Lower leg skin (tissue), 4 donors: ENCODE data around the gene KIZ. TPM values are rescaled to one million over a fixed set of nuclear protein-coding genes. Genes with fewer than 3 reads are reported as not detected.

Source experiments
- DNase-seq, 2 donors: peaks; one replicate each; pipeline ENCODE4 v3.0.0-alpha.2; 2019; ENCODE audit warnings: low spot score in 2 of 2
- H3K4me3 ChIP-seq: fragments of 200-600 bp; sonication (generic); 2 replicates; pipeline ENCODE4 v1.5.1; 2017; ENCODE audit warnings: mild to moderate bottlenecking, low read depth; ENCODE audit not compliant: poor library complexity, severe bottlenecking
- POLR2A ChIP-seq, 2 donors: fragments of 450-650 bp; IDR thresholded peaks; one replicate each; pipeline ENCODE4 v1.6.1; 2016 to 2017; ENCODE audit warnings: antibody characterized with exemption in 2 of 2, mild to moderate bottlenecking in 1 of 2, moderate library complexity in 1 of 2
- WGBS, 2 donors: methylation state at CpG; one replicate each; pipeline ENCODE4 v1.1.5; 2018; 5-methylcytosine and 5-hydroxymethylcytosine counted together
- intact Hi-C: fragments of 100-400 bp; cut with DNase I; formaldehyde crosslinking; loops from one replicate; pipeline ENCODE4 v1.15.0; 2023; ENCODE audit warnings: low total_unique reads
- total RNA-seq, 4 donors: library from RNA; depleted of rRNA; stranded (reverse); fragments of >200 nt; gene quantifications; one replicate each; pipeline ENCODE4 v1.1.0, GENCODE V29; 2016
- TF ChIP-seq, protein P1 (sequence below), 3 donors: fragments of 450-650 bp; IDR thresholded peaks; one replicate each; pipeline ENCODE4 v1.5.1; 2016; ENCODE audit warnings: antibody characterized with exemption in 3 of 3, mild to moderate bottlenecking in 3 of 3, moderate library complexity in 2 of 3

The KIZ gene
- total RNA-seq, 4 donors from 2014 or later: 17.8 to 25.0 (median 23.0) TPM

DNA sequence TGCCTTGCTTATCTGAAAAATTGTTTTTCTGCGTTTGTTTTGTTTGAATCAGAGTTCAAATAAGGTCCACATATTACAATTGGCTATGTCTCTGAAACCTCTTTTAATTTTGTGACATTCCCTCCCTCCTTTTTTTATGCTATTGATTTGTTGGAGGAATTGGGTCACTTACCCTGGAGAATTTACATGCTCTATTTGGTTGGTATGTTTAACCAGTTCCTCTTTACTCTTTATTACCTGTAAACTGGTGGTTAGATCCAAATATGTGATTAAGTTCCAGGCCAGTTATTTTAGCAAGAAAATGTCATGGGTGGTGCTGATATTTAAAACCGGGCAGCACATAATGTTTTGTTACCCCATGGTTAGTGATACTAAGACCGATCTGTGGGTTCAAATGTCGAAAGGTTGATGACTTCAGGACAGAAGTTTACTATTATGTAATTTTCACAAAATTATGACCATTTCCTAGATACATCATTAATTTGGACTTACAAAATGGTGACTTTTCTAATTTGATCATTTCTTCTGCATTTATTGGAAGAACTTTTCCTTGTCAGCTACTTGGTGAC lies 77.3 kb downstream of the KIZ start:
- no peak for DNase-seq
- intact Hi-C loops: no loop called here
- TF ChIP-seq, protein P1, sequence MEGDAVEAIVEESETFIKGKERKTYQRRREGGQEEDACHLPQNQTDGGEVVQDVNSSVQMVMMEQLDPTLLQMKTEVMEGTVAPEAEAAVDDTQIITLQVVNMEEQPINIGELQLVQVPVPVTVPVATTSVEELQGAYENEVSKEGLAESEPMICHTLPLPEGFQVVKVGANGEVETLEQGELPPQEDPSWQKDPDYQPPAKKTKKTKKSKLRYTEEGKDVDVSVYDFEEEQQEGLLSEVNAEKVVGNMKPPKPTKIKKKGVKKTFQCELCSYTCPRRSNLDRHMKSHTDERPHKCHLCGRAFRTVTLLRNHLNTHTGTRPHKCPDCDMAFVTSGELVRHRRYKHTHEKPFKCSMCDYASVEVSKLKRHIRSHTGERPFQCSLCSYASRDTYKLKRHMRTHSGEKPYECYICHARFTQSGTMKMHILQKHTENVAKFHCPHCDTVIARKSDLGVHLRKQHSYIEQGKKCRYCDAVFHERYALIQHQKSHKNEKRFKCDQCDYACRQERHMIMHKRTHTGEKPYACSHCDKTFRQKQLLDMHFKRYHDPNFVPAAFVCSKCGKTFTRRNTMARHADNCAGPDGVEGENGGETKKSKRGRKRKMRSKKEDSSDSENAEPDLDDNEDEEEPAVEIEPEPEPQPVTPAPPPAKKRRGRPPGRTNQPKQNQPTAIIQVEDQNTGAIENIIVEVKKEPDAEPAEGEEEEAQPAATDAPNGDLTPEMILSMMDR (IDR thresholded peaks at IDR 0.05): no peak
- TF ChIP-seq POLR2A (IDR thresholded peaks at IDR 0.05): no peak
- H3K4me3 ChIP-seq: no peak overlapping the region
- WGBS, 2 donors: 91 to 95% methylated on average over 4 of the region's 4 CpGs

DNA sequence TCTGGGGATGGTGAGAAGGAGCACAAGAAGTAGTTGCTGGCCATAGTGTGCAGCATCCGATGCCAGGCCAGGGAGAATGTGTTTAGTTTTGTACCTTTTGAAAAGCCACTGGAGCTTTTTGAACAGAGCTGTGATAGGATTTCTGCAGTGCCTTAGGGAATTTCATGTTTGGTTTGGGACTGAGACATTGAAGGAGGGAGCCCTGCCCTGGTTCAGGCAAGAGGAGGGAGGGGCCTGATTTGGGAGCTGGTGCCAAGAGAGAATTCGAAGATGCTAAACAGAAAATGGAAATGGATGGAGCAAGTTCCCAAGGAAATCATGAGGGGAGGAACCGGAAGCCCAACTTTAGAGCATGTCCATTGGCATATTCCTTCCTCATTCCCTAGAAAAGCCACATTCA lies 80.7 kb downstream of the KIZ start:
- H3K4me3 ChIP-seq: no peak overlapping the region
- TF ChIP-seq, protein P1 (IDR thresholded peaks at IDR 0.05): no peak
- TF ChIP-seq POLR2A (IDR thresholded peaks at IDR 0.05): no peak
- intact Hi-C loops: no loop called here
- WGBS, 2 donors: 80 to 85% methylated on average over 3 of the region's 3 CpGs
- DNase-seq: no peak

DNA sequence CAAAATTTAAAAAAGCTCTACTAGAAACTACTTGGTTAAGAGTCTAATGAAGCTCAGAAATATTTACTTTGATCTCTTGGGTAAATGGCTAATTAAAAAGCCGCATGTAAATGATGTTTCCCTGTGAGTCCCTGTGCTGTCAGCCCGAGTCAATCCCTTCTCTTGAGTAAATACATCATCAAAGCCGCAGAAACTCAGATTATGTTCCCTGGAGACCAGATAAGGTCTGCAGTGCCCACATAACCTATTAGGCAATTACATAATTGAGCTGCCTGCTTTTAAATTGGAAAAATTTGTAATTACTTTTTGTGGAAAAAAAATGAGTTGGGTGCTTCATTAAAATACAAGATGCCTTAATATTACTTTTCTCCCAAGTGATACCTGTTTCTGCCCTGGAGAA lies 83.1 kb downstream of the KIZ start:
- WGBS, 2 donors: 90 to 93% methylated on average over 3 of the region's 3 CpGs
- no peak for DNase-seq

DNA sequence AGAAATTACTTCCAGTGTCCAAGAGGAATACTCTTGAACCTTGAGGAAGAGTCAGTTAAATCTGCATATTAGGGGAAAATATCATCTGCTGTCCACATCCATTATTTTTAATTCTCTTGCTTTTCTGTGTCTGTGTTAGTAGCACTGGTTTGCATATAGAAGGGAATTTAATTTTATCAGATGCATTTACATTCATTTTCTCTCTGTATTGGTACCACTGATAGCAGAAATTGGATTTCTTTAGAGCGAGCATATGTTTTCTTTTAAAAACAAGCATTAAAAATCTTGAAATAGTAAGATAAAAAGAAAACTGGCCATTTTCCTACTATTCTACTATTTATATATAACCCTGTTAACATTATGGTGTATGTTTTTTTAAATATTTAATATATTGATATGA lies 83.8 kb downstream of the KIZ start:
- no peak for DNase-seq
- TF ChIP-seq, protein P1 (IDR thresholded peaks at IDR 0.05): no peak
- no peak for TF ChIP-seq POLR2A (IDR thresholded peaks at IDR 0.05)
- WGBS, 2 donors: 97 to 98% methylated on average over 1 of the region's 1 CpG
- no peak overlapping the region for H3K4me3 ChIP-seq
- intact Hi-C loops: no loop called here

More for the DNA sequence above, 83.1 kb downstream of the KIZ start:
- intact Hi-C loops: no loop called here
- no peak overlapping the region for H3K4me3 ChIP-seq
- TF ChIP-seq, protein P1 (IDR thresholded peaks at IDR 0.05): no peak
- TF ChIP-seq POLR2A (IDR thresholded peaks at IDR 0.05): no peak

DNA sequence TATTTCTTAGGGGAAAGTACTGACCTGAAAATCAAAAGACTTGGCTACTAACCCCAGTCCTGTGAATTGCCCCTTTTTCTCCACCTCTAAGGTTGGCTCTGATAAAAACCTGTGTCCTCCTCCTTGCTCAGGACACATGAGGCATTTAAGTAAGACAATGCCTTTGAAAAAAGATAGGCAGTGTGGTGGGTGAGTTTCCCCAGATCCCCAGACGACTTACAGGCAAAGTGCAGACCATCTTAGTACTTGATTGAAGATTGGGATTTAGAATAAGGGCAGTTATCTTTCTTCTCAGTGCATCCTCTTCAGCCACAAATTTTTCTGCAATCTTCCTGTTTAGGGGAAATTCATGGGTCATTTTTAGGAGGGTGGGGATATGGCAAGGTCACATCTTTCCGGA lies 87.8 kb downstream of the KIZ start:
- no peak for TF ChIP-seq POLR2A (IDR thresholded peaks at IDR 0.05)
- TF ChIP-seq, protein P1 (IDR thresholded peaks at IDR 0.05): no peak
- H3K4me3 ChIP-seq: no peak overlapping the region
- DNase-seq: no peak
- intact Hi-C loops: no loop called here
- 82 to 87% methylated on average over 2 of the region's 2 CpGs for WGBS, 2 donors

DNA sequence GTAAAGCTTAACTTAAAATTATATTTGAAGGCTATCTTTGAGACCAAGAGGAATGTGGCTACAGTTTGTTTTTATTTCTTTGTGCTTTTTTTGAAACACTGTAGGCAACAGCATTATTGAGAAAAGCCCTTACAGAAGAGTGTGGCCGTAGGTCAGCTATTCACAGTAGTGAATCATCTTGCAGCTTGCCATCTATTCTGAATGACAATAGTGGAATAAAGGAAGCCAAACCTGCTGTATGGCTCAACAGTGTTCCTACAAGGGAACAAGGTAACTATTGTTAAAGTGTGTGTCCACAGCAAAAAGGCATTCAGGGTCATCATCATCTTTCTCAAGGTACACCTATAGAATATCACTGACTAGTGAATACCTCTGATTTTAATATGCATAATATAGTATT lies 88.5 kb downstream of the KIZ start:
- WGBS, 2 donors: 76 to 89% methylated on average over 1 of the region's 1 CpG
- no peak for DNase-seq
- no peak overlapping the region for H3K4me3 ChIP-seq
- intact Hi-C loops: no loop called here
- TF ChIP-seq POLR2A (IDR thresholded peaks at IDR 0.05): no peak
- TF ChIP-seq, protein P1 (IDR thresholded peaks at IDR 0.05): no peak
